ENCODE data around the gene ZBTB2.
"Not testable (repeated sequence)": the region's sequence is repeated elsewhere in the genome, so short reads cannot be mapped to it uniquely, and the experiment has no call there.

The ZBTB2 gene

DNA sequence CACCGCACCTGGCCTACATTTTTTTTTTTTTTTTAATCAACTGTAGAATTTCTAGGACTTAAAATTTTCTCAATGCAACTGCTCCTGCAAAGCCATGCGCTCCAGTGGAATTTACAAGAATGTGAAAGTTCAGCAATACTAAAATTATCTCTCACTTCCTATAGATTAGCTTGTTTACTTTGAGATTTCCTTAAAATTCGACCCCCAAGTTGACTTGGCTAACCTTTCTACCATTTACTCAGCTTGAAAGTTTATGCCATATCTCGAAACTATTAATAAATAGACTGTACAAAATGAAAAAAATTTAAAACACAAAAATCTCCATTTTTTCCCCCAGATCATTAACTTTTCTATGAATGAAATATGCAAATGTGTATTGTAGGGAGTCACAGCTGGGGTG lies 64.3 kb downstream of the ZBTB2 start:
- no peak for DNase-seq (ENCODE audit: low spot score)

DNA sequence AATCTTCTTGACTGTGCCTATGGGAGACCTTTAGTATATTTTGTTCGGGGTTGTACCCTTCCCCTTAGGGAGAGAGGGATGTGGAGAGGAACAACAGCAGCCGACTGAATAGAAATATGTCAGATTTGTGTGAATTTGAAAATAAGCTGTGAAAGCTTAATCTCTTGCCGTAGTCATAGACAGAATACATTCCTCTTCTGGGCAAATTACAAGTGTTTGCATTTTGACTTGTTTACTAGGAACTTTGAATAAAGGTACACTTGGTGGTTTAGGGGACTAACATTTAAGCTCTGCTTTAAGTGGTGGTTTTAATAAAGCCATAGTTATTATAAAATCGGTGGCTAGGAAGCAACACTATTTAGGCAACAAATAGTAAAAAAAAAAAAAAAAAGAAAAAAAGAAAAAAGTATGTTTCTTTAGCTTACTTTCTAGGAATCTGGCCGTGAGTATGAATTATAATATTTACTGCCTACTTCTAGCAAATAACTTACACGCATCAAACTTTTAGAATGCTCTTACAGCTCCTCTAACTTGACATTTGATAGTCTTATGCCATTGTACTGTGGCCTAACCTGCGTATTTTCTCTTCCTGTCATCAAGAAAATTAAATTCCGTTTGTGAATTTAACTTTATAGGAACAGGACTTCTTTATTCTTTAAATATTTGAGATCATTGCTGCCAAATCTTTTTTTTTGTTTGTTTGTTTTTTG lies 65.1 kb downstream of the ZBTB2 start:
- DNase-seq (ENCODE audit: low spot score): no peak

DNA sequence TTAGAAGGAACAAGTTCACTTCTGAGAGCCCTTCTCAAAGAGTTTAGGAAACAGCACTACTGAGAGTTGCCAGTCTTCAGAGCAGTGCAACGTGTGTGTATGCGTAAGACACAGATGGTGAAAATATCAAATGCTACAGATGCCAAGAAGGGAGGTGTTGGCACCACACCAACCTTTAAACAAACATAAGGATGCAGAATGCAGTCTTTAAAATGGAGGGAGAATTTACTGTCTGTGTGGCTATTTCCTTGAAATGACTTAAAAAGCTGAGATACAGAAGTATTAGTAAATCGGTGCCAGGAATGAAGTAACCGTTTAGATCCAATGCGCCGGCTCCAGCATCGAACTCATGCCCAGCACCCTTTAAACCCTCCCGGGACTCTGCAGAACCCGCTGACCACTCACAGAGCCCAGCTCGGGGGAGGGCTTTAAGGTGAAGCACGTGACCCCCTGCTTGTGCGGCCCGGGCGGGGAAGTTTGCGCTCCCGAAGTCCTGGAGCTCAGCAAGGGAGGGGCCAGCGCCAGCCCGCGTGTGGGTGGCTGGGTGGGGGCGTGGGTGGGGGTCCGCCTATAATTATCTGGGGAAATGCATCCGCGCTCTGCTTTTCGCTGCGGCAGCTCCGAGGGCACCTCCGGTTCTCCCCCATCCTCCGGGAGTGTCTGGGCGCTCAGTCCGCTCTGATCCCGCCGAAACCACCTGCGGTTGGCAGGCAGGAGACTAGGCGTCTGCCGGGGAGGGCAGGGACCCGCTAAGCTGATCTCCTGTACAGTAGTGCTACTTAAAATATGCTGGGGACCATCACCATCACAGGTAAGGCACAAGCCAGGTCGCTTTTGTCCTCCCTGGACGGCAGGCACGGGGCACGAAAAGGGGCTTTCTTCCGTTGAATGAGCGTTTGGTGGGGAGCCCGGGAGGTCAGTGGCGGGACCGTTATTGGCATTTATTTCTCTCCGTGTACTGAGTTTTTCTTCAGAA lies 66.0 kb downstream of the ZBTB2 start:
- no peak for DNase-seq (ENCODE audit: low spot score)

DNA sequence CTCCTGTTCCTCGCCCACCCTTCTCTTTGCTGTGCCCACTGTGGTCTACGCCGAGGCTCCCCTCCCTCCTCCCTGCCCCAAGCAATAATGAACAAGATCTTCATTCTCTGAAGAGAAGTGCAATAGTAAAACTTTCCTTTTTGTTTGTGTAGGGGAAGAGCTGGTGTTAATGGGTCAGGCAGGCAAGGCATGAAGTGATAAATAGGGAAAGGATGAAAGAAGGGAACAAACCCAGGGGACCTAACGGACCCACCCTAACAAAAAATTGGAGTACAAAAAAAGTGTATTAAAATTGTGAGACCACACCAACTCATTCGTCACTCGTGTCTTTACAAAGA lies 66.9 kb downstream of the ZBTB2 start:
- DNase-seq (ENCODE audit: low spot score): no peak

DNA sequence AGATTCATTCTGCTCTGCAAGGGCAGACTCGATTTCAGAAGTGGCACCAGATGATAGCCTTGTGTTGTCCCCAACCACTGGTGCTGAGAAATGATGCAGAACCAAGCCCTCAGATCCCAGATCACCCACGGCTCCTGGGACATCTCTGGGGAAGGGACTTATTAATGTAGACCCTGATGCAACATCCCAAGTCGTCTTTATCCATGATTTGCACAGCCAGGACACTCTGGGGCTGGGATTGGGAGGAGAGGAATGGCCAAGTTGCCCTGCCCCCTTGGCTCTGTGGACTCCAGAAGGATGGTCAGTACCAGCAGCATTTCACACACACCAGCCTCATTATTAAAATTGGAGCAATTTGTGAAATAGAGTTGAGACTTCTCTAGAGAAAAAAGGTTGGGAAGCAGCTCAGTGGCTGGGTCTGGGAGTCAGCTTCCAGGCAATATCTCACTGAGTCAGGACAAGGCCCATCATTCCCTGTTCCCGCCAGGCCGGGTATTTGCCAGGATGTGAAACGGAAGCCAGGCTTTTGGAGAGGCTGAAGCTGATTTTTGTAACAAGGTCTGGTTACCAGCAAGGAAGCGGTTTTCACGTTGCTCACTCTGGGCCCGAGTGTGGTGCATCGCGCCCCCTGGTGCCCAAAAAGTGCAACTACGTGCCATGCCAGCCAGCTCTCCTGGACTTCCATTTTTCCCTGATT lies 67.4 kb downstream of the ZBTB2 start:
- DNase-seq (ENCODE audit: low spot score): peak; percentile 75

DNA sequence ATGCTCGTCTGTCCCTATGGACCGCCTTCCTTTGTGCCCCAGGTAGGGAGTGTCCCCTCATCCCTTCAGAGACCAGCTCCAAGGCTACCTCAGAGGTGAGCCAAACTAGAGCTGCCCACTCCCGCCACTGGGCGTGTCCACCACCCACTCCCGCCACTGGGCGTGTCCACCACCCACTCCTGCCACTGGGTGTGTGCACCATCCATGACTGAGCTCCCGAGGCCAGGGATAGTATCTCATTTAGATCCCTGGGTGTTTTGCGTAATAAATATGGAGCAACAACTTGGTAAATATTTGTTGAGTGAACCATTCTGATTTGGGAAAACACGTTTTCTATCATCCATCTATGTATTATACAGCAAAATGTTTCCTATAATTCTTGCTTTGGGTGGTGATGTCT lies 68.8 kb downstream of the ZBTB2 start:
- DNase-seq (ENCODE audit: low spot score): no peak

DNA sequence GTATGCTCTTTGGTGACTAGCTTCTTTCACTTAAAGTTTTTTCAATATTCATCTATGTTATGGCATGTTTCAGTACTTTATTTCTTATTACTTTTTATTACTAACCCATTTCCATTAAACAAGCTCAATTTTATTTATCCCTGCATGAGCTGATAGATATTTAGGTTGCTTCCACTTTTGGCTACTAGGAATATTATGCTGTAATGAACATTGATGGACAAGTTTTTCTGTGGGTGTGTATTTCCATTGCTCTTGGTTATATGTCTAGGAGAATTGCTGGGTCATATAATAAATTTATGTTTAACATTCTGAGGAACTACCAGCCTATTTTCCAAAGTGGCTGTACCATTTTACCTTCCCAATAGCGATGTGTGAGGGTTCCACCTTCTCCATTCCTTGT lies 69.9 kb downstream of the ZBTB2 start:
- no peak for DNase-seq (ENCODE audit: low spot score)

DNA sequence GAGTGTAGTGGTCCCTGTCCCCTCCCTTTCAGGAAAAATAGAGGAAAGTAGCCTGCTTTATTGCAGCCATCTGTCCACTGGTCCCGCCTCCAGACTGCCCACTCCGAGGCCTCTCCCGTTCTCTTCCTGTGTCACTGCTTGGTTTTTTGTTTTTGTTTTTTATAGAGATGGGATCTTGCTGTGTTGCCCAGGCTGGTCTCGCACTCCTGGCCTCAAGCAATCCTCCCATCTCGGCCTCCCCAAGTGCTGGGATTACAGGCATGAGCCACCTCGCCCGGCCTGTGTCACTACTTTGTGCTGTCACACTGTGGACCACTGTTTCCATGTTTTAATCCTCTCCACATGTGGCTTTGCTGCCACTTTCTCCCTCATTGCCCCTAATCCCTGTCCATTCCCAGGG lies 71.2 kb downstream of the ZBTB2 start:
- no peak for DNase-seq (ENCODE audit: low spot score)

DNA sequence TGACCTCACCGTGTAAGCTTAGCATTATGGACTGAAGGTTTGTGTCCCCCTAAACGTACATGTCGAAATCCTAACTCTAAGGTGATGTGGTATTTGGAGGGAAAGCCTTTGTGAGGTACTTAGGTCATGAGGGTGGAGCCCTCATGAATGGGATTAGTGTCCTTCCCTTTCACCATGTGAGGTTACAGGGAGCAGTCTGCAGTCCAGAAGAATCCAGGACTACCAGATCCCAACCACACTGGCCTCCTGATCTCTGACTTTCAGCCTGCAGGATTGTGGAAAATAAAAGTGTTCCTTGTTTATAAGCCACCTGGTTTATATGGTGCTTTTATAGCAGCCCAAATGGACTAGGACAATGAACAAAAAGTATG lies 73.4 kb downstream of the ZBTB2 start:
- no peak for DNase-seq (ENCODE audit: low spot score)

DNA sequence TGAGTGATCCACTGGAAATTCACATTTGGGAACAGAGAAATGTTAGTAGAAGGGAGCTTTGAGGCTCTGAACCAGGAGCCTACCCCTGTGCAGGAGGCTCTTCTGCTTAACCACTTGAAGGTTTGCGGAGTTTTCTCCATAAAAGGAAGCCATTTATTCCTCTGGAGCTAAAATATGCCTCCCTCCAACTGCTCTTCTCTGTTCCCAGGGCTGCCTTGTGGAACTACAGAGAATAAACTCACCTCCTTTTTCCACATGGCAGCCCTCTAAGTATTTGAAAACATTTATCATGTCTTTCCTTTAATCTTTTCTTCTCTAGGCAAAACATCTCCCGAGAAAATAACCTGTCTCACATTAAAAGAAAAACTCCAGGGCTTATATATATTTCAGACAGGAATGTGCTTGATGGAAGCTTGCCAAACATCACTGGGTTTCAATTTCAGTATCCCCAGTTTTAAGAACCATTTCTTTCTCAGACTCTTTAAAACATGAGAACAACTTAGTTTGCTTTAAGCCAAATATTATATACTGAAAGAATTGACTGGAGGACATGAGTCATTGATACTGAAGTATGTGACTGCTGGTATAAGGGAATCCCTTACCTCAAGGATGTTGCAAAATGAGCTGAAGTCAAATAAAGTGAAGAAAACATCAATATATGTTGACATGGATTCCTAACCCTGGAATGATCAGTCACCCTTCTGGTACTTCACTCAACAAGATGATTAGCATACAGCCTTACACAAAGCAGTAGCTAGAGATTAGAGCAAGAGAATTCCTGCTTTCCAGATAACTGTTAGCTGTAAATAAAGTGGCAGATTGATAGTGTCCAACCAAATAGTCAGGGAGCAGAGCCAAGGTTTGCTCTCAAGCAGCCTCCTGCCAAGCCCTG lies 74.0 kb downstream of the ZBTB2 start:
- no peak for DNase-seq (ENCODE audit: low spot score)

DNA sequence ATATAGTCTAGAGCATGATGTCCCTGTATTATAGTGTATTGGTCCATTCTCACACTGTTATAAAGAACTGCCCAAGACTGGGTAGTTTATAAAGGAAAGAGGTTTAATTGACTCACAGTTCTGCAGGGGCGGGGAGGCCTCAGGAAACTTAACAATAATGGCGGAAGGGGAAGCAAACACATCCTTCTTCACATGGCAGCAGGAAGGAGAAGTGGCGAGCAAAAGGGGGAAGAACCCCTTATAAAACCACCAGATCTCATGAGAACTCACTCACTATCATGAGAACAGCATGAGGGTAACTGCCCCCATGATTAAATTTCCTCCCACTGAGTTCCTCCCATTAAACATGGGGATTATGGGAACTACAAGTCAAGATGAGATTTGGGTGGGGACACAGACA lies 75.7 kb downstream of the ZBTB2 start:
- not testable (repeated sequence) for DNase-seq (ENCODE audit: low spot score)
